RPMI8226 (cell line): ENCODE results near the gene GMNN.
"Not testable (repeated sequence)": the region's sequence is repeated elsewhere in the genome, so short reads cannot be mapped to it uniquely, and the experiment has no call there.

Experiments
- DNase-seq: peaks from one replicate; pipeline ENCODE4 v3.0.0-alpha.2; 2015

The GMNN gene

GRCh38 chr6:24774696-24775519, at the start of gene GMNN:
TSS of gene GMNN (plus strand) at chr6:24774937. CDS start at chr6:24777247, 2,310 bp downstream.
- DNase-seq: peak; percentile 100

DNA sequence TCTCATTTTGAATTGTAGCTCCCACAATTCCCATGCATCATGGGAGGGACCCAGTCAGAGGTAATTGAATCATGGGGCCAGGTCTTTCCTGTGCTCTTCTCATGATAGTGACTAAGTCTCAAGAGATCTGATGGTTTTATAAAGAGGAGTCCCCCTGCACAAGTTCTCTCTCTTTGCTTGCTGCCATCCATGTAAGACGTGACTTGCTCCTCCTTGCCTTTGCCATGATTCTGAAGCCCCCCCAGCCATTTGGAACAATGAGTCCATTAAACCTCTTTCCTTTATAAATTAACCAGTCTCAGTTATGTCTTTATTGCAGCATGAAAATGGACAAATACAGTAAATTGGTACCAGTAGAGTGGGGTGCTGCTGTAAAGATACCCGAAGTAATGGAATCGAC, 44.1 kb upstream of the GMNN start:
- DNase-seq: not testable (repeated sequence)

DNA sequence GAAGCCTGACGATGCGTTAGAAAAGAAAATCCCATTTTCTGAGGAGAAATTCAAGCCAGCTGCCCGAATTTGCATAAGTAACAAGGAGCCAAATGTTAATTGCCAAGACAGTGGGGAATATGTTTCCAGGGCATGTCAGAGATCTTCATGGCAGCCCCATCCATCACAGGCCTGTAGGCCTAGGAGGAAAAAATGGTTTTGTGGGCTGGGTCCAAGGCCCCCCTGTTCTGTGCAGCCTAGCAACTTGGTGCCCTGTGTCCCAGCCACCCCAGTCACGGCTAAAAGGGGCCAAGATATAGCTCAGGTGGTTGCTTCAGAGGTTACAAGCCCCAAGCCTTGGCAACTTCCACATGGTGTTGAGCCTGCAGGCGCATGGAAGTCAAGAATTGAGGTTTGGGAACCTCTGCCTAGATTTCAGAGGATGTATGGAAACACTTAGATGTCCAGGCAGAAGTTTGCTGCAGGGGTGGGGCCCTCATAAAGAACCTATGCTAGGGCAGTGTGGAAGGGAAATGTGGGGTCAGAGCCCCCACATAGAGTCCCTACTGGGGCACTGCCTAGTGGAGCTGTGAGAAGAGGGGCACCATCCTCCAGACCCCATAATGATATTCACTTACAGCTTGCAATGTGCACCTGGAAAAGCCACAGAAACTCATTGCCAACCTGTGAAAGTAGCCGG, 43.1 kb upstream of the GMNN start:
- not testable (repeated sequence) for DNase-seq

GRCh38 chr6:24734166-24734565, 40.6 kb upstream of the GMNN start:
- DNase-seq: no peak

DNA sequence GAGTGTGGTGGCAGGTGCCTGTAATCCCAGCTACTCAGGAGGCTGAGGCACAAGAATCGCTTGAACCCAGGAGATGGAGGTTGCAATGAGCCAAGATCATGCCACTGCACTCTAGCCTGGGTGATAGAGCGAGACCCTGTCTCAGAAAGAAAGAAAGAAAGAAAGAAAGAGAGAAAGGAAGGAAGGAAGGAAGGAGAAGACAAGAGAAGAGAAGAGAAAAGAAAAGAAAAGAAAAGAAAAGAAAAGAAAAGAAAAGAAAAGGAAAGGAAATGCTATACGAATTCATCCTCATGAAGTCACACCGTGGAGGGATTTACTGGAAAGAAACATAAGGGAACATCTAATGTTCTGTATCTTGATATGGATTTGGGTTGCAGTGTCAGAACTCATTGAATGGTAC, 40.0 kb upstream of the GMNN start:
- not testable (repeated sequence) for DNase-seq

- DNase-seq: peak; percentile 75
Observed at GRCh38 chr6:24738741-24739140, 36.0 kb upstream of the GMNN start.

GRCh38 chr6:24740861-24741260, 33.9 kb upstream of the GMNN start:
- DNase-seq: no peak

- no peak for DNase-seq
Observed at GRCh38 chr6:24742216-24742738, 32.5 kb upstream of the GMNN start.

- peak; percentile 87 for DNase-seq
Observed at GRCh38 chr6:24743265-24743943, 31.3 kb upstream of the GMNN start.

DNA sequence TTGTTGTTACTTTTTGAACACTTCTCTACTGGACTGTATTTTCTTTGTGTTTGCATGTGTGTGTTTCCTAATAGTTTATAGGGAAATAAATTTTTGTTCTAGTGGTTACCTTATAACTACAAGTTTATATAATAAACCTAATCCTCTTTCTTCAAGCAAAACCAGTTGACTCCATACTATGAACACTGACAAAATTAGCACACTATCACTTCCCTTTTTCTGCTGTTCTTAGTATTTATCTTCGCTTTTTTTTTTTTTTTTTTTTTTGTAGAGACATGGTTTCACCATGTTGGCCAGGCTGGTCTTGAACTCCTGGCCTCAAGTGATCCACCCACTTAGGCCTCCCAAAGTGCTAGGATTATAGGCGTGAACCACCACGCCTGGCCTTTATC, 30.8 kb upstream of the GMNN start:
- peak; percentile 49 for DNase-seq

DNA sequence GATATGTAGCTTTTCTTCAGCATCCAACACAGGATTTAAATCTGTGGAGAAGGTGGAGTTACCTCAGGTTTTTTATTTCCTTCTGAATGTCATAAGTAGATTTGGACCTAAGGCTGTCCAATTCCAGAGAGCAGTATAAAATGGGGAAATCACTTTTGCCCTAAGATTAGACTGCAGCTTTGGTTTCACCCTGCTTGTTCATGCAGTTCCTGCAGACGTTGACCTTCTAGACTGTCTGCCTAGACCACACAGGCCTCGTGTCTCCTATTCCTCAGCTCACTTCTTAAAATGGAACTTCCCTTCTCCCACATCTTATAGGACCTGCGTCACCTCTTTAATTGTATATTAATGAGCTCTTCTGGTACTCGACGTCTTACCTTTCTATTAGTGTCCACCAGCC, 29.8 kb upstream of the GMNN start:
- peak; percentile 22 for DNase-seq

DNA sequence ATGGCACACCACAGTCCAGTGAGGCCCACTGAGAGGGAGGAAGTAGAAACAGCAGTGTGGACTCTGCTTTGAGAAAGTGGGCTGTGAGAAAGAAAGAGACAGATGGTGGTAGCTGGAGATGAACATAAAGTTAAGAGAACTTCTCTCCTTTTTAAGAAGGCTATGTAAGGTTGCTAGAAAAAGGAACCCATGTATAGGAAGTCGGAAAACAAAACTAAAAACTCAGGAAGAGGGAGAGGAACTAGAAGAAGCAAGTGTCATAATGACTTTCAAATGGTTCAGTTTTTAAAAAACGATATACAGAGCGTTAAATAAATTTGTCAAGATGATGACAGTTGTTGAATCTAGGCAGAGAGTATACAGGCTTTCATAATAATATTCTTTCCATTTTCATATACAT, 25.4 kb upstream of the GMNN start:
- DNase-seq: no peak

- DNase-seq: not testable (repeated sequence)
Observed at GRCh38 chr6:24750878-24751277, 23.9 kb upstream of the GMNN start.

- no peak for DNase-seq
Observed at GRCh38 chr6:24752503-24752902, 22.2 kb upstream of the GMNN start.

- DNase-seq: no peak
Observed at GRCh38 chr6:24752917-24753492, 21.7 kb upstream of the GMNN start.

DNA sequence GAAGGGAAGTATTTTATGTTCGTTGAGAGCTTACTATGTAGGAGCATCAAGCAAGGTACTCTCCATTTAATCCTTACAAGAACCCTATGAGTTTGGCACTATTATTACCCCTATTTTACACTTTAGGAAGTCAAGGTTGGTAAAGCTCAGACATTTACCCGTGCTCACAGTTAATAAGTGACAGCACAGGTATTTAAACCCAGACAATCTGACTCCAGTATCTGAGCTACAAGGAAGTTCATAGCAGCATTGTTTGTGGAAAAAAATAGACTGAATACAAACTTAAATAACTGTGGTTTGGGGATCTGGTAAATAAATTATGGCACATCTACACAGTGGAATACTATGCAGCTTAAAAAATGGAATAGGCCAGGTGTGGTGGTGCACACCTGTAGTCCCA, 21.2 kb upstream of the GMNN start:
- DNase-seq: no peak

GRCh38 chr6:24754378-24754777, 20.4 kb upstream of the GMNN start:
- DNase-seq: not testable (repeated sequence)

- DNase-seq: no peak
Observed at GRCh38 chr6:24755279-24755678, 19.5 kb upstream of the GMNN start.

DNA sequence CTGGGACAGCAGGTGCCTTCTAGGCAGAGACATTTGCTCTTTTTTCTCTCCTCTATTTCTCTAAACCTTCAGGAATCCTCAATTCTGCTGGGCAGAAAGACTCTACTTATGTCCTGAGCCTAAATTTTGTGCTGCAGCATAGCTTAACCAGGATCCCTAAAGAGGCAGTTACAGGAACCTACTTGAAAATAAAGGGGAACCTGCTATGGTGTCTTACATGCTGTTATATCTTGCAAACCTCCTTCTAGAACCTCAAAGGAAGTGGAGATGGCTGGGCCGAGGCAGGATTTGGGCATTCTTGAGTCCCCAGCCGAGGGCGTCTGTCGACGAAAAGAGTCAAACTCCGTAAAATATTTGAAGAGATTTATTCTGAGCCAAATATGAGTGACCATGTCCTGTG, 17.1 kb upstream of the GMNN start:
- DNase-seq: no peak

DNA sequence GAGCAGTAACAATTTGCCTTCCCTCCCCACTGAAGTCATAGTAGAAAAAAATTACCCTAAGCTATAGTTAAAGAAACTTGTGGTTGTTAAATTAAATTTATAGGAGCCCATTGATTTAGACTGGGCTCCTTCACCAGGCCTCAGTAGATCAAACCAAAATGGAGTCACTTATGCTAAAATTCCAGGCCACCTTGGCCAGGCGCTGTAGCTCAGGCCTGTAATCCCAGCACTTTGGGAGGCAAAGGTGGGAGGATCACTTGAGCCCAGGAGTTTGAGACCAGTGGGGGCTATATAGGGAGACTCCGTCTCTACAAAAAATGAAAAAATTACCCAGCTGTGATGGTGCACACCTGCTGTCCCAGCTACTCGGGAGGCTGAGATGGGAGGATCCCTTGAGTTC, 15.0 kb upstream of the GMNN start:
- no peak for DNase-seq

DNA sequence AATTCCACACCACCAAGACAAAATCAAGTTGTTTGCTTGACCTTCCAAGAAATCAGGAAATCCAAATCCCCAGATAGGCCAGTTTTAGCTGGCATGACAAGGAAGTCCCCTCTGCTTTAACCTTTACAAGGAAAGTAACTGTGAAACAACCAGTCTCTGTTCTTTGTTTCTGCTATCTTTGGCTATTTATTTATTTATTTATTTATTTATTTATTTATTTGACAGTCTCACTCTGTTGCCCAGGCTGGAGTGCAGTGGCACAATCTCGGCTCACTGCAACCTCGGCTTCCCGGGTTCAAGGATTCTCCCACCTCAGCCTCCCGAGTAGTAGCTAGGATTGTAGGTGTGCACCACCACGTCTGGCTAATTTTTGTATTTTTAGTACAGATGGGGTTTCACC, 14.5 kb upstream of the GMNN start:
- no peak for DNase-seq

DNA sequence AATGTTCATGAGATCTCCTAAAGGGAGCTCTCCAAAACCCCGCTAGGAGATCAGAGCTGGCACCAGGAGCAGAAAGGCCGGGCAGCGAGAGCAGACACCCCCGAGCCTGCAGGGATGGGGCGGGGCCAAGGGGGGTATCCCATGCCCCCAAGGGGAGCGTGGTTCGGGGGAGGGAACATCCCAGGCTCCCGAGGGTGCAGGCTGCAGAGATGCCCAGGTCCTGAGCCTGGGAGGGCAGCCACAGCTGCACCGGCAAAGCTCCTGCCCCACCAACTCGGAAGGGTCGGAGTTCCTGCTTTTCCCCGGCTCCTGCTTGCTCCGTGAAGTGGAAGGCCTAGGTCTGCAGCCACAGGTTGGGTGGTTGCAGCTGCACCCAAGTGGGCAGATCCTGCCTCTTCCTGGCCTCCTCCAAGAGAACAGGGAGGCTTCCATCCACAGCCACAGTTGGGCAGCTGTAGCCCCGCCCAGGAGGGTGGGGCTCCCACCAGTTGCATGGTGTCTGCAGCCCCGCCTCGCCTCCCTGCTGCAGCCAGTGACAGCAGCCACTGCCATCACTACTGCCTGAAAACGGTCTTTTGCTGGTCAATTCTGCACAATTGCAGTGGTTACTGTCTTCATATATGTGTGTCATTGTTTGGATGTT, 13.4 kb upstream of the GMNN start:
- DNase-seq: peak; percentile 28

DNA sequence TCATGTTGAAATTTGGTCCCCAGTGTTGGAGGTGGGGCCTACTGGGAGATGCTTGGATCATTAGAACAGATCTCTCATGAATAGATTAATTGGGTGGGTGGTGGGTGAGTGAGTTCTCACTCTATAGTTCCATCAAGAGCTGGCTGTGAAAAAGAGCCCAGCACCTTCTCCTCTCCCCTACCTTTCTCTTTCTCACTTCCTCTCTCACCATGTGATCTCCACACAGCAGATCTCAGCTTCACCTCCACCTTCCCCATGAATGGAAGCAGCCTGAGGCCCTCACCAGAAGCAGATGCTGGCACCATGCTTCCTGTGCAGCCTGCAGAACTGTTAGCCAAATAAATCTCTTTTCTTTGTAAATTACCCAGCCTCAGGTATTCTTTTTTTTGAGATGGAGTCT, 12.9 kb upstream of the GMNN start:
- no peak for DNase-seq
